ENCODE measurements around the gene TCAF1. TPM values are rescaled to one million over a fixed set of nuclear protein-coding genes. Genes with fewer than 3 reads are reported as not detected.
"Not testable (repeated sequence)": the region's sequence is repeated elsewhere in the genome, so short reads cannot be mapped to it uniquely, and the experiment has no call there.

The TCAF1 gene
- total RNA-seq, 1 donor from 2014 or later = 42.6 TPM

DNA sequence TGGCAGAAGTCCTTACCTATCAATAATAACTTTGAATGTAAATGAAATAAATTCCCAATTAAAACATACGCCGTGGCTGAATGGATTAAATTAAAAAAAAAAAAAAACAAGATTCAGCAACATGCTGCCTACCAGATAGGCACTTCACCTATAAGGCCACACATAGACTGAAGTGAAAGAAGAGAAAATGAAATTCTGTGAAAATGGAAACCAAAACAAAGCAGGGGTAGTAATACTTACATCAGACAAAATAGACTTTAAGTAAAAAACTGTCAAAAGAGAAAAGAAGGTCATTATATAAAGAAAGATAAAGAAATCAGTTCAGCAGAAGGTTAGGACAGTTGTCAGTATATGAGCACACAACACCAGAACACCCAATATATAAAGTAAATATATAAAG lies 55.3 kb downstream of the TCAF1 start:
- Histone ChIP-seq H3K27ac (no peak overlapping the region), H3K4me1 (no peaks in the 10 kb centered on the region), H3K36me3 (no peaks in the 10 kb centered on the region), H3K4me3 (no peak overlapping the region), H3K9me3 (no peaks in the 10 kb centered on the region), H3K27me3 (no peaks in the 10 kb centered on the region)
- TF ChIP-seq, protein P1, sequence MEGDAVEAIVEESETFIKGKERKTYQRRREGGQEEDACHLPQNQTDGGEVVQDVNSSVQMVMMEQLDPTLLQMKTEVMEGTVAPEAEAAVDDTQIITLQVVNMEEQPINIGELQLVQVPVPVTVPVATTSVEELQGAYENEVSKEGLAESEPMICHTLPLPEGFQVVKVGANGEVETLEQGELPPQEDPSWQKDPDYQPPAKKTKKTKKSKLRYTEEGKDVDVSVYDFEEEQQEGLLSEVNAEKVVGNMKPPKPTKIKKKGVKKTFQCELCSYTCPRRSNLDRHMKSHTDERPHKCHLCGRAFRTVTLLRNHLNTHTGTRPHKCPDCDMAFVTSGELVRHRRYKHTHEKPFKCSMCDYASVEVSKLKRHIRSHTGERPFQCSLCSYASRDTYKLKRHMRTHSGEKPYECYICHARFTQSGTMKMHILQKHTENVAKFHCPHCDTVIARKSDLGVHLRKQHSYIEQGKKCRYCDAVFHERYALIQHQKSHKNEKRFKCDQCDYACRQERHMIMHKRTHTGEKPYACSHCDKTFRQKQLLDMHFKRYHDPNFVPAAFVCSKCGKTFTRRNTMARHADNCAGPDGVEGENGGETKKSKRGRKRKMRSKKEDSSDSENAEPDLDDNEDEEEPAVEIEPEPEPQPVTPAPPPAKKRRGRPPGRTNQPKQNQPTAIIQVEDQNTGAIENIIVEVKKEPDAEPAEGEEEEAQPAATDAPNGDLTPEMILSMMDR (IDR thresholded peaks at IDR 0.05) = no peak
- ATAC-seq = no peak
- intact Hi-C loops (cut with DNase I) = no loop called here
- no peak for DNase-seq

- intact Hi-C loops (cut with DNase I); H3K9me3 ChIP-seq; H3K27ac ChIP-seq; H3K4me3 ChIP-seq; H3K36me3 ChIP-seq; H3K27me3 ChIP-seq; ATAC-seq; H3K4me1 ChIP-seq; DNase-seq: not testable (repeated sequence)
These were observed 60.3 kb downstream of the TCAF1 start for GRCh38 chr7:143841696-143842095.

- intact Hi-C loops (cut with DNase I); H3K9me3 ChIP-seq; H3K27ac ChIP-seq; DNase-seq; ATAC-seq; H3K27me3 ChIP-seq; H3K36me3 ChIP-seq; H3K4me3 ChIP-seq; H3K4me1 ChIP-seq: not testable (repeated sequence)
These were observed 61.9 kb downstream of the TCAF1 start for GRCh38 chr7:143840062-143840461.

DNA sequence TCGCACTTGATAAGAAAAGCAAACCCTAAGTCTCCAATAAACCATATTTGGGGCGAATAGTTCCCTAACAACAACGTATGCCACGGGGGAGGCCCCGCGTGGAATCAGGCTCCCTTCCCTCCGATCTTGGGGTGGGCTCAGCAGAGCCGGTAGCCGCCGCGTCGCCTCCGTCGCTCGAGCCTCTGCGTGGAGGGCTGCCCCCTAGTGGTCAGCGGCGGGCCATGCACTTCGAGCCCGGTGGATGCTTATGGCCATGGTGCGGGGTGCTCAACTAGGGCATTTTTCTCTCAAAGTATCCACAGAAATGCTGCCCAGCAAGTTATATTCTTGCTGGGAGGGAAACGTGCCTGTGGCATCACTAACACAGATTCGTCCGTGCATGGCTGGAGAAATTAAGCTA lies 64.8 kb downstream of the TCAF1 start:
- H3K27ac ChIP-seq; H3K27me3 ChIP-seq; H3K9me3 ChIP-seq; H3K36me3 ChIP-seq; H3K4me1 ChIP-seq; intact Hi-C loops (cut with DNase I): not testable (repeated sequence)
- TF ChIP-seq, protein P1 (IDR thresholded peaks at IDR 0.05) = peak; percentile 56
- peak; percentile 92 for ATAC-seq
- DNase-seq = peak; percentile 96
- H3K4me3 ChIP-seq = peak overlapping the region; percentile 39

DNA sequence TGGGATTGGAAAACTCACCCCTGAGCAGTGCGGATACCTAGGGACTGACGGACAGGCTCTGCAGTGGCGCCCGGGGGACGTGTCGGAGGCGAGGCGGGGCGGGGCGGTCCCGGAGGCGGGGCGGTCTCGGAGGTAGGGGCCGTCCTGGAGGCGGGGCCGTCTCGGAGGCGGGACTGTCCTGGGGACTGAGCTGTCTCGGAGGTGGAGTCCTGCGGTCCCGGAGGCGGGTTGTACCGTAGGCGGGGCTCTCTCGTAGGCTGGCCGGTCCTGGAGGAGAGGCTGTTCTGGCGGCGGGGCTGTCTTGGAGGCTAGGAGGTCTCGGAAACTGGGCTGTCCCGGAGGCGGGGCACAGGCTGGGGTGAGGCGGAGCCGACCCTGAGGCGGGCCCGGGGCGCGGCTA lies 65.4 kb downstream of the TCAF1 start:
- H3K4me1 ChIP-seq; H3K36me3 ChIP-seq; H3K27me3 ChIP-seq; H3K27ac ChIP-seq; H3K9me3 ChIP-seq; intact Hi-C loops (cut with DNase I): not testable (repeated sequence)
- peak; percentile 96 for ATAC-seq
- peak overlapping the region; percentile 47 for H3K4me3 ChIP-seq
- DNase-seq = peak; percentile 99

GRCh38 chr7:143836088-143836487 lies 65.9 kb downstream of the TCAF1 start:
- H3K27ac ChIP-seq; H3K36me3 ChIP-seq; H3K27me3 ChIP-seq; H3K9me3 ChIP-seq; intact Hi-C loops (cut with DNase I); DNase-seq; H3K4me1 ChIP-seq: not testable (repeated sequence)
- H3K4me3 ChIP-seq = peak overlapping the region; percentile 47
- peak; percentile 2 for ATAC-seq

- H3K27me3 ChIP-seq; H3K4me3 ChIP-seq; intact Hi-C loops (cut with DNase I); H3K36me3 ChIP-seq; H3K4me1 ChIP-seq; DNase-seq; H3K27ac ChIP-seq; ATAC-seq; H3K9me3 ChIP-seq: not testable (repeated sequence)
These were observed 75.4 kb downstream of the TCAF1 start for GRCh38 chr7:143826578-143826977.

- H3K4me1 ChIP-seq; intact Hi-C loops (cut with DNase I); H3K4me3 ChIP-seq; H3K36me3 ChIP-seq; H3K27me3 ChIP-seq; H3K9me3 ChIP-seq; DNase-seq; H3K27ac ChIP-seq: not testable (repeated sequence)
- peak; percentile 60 for ATAC-seq
These were observed 77.5 kb downstream of the TCAF1 start for GRCh38 chr7:143824295-143825135.

DNA sequence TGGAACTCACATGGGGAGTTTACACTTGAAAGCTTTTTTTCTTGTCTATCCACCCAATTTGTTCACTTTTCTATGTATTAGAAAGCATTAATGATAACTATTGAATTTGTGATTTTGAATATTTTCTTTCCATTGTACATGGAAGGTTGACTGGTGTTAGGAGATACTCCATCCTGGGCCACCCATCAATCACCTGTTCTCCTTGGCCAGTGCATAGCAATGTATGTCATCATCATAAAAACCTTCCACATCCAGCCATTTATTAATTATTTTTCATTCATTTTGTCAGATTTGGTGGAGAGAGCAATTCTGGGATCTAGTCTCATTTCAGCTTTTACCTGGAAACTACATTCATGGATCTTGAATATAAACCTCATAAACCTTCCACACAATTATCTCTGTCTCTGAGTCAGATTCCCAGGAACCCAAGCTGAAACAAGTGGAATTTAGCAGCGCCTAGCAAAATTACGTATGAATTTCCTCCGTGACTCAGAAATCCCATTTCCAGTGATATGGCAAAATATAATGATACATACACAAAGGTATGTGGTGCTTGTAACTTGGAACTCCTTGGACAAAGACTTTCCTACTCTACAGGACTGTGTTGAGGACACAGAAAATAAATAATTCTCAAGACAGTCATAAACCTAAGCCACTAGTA lies 78.2 kb downstream of the TCAF1 start:
- H3K27ac ChIP-seq; H3K27me3 ChIP-seq; intact Hi-C loops (cut with DNase I); H3K4me3 ChIP-seq; H3K4me1 ChIP-seq; H3K9me3 ChIP-seq; DNase-seq; H3K36me3 ChIP-seq: not testable (repeated sequence)
- peak; percentile 39 for ATAC-seq

GRCh38 chr7:143821392-143822277 lies 80.3 kb downstream of the TCAF1 start:
- ATAC-seq; intact Hi-C loops (cut with DNase I); H3K27me3 ChIP-seq: not testable (repeated sequence)

GRCh38 chr7:143817873-143818272 lies 84.1 kb downstream of the TCAF1 start:
- H3K36me3 ChIP-seq; H3K4me3 ChIP-seq; DNase-seq; H3K9me3 ChIP-seq; H3K27ac ChIP-seq; H3K27me3 ChIP-seq; H3K4me1 ChIP-seq; intact Hi-C loops (cut with DNase I): not testable (repeated sequence)
- peak; percentile 80 for ATAC-seq

More at GRCh38 chr7:143821392-143822277, 80.3 kb downstream of the TCAF1 start:
- not testable (repeated sequence) for DNase-seq, H3K27ac ChIP-seq, H3K4me1 ChIP-seq, H3K4me3 ChIP-seq, H3K36me3 ChIP-seq, H3K9me3 ChIP-seq

All from upper lobe of right lung (tissue), 1 donor.